ENCODE results near the gene HBA2.

DNA sequence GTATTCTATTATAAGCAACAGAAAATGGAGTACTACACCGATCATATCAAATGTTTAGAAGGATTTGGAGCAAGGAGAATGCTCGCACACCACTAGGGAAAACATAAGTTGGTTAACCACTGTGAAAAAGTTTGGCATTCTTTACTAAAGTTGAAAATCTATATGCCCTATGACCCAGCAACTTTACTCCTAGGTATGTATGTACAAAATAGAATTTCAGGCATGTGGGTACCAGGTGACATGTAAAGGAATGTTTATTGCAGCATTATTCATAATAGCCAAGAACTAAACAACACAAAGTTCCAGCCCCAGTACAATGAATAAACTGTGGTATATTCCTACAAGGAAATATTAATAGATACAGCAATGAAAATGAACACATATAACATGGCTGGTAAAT lies 26.0 kb upstream of the HBA2 start:
- TF ChIP-seq CTCF (IDR thresholded peaks at IDR 0.05; ENCODE audit: insufficient read depth, low read length, poor library complexity, severe bottlenecking) (no peak), EZH2phosphoT487 (conservative IDR thresholded peaks at IDR 0.05; ENCODE audit: low read length) (no peak)
